NT2/D1 (cell line): ENCODE data around the gene MLF2.
A peak's percentile ranks its signal among the peaks of the same experiment; 100 is the strongest.
"Not testable (repeated sequence)": the region's sequence is repeated elsewhere in the genome, so short reads cannot be mapped to it uniquely, and the experiment has no call there.

Experiments used
- DNase-seq: peaks from one replicate; pipeline ENCODE4 v3.0.0-alpha.2; 2011; ENCODE audit warnings: low read depth, low spot score
- H3K27me3 ChIP-seq: 2 replicates; pipeline ENCODE4 v1.6.0; 2011; ENCODE audit warnings: mild to moderate bottlenecking; ENCODE audit not compliant: insufficient read length, insufficient read depth
- H3K36me3 ChIP-seq: 2 replicates; pipeline ENCODE4 v1.6.1; 2011; ENCODE audit warnings: mild to moderate bottlenecking, low read length, mixed read lengths; ENCODE audit not compliant: insufficient read depth, insufficient read length
- H3K4me1 ChIP-seq: 2 replicates; pipeline ENCODE4 v1.5.1; 2011; ENCODE audit not compliant: insufficient read depth, insufficient read length
- H3K4me3 ChIP-seq: 2 replicates; pipeline ENCODE4 v1.5.1; 2011; ENCODE audit warnings: low read depth; ENCODE audit not compliant: insufficient read length
- H3K9ac ChIP-seq: 2 replicates; pipeline ENCODE4 v1.6.0; 2011; ENCODE audit warnings: low read depth; ENCODE audit not compliant: insufficient read length
- H3K9me3 ChIP-seq: 2 replicates; pipeline ENCODE4 v1.5.1; 2011; ENCODE audit warnings: mild to moderate bottlenecking, low read length; ENCODE audit not compliant: insufficient read depth
- SUZ12 ChIP-seq: IDR thresholded peaks from 2 replicates; pipeline ENCODE4 v1.6.1; 2011; ENCODE audit not compliant: insufficient read length, insufficient read depth; ENCODE audit errors: extremely low read depth
- YY1 ChIP-seq: IDR thresholded peaks from 2 replicates; pipeline ENCODE4 v1.6.1; 2011; ENCODE audit not compliant: insufficient read length, insufficient read depth
- ZNF274 ChIP-seq: IDR thresholded peaks from 2 replicates; pipeline ENCODE4 v1.6.1; 2011; ENCODE audit warnings: mild to moderate bottlenecking, low read depth, low read length

MLF2 gene

GRCh38 chr12:6723607-6724408, 29.1 kb downstream of the MLF2 start, which contains the start of gene COPS7A:
Gene COPS7A, plus strand, starts transcription at chr12:6724046. Its CDS starts 611 bp downstream, at chr12:6724657.
- H3K4me3 ChIP-seq = peak within 1 kb of the TSS; percentile 80
- H3K4me1 ChIP-seq = peaks cover 2% of the 10 kb centered on the region
- H3K27me3 ChIP-seq = no peaks in the 10 kb centered on the region
- peaks cover 29% of the 10 kb centered on the region for H3K36me3 ChIP-seq
- DNase-seq = peak; percentile 100
- H3K9me3 ChIP-seq = no peaks in the 10 kb centered on the region
- TF ChIP-seq SUZ12 (no peak), YY1 (peak; percentile 48), ZNF274 (no peak)
- peak within 1 kb of the TSS; percentile 92 for H3K9ac ChIP-seq

- peak overlapping the region; percentile 90 for H3K9ac ChIP-seq
- H3K4me3 ChIP-seq = peak overlapping the region; percentile 73
- DNase-seq = no peak
- H3K4me1 ChIP-seq = peaks cover 2% of the 10 kb centered on the region
- H3K27me3 ChIP-seq = no peaks in the 10 kb centered on the region
- H3K9me3 ChIP-seq = no peaks in the 10 kb centered on the region
- TF ChIP-seq SUZ12 = no peak
- TF ChIP-seq ZNF274 = no peak
- TF ChIP-seq YY1 = no peak
- peaks cover 20% of the 10 kb centered on the region for H3K36me3 ChIP-seq
Measured at GRCh38 chr12:6722863-6723262, 30.1 kb downstream of the MLF2 start.

GRCh38 chr12:6716874-6717437, 36.0 kb downstream of the MLF2 start:
- H3K9ac ChIP-seq = no peak overlapping the region
- H3K4me1 ChIP-seq = no peaks in the 10 kb centered on the region
- H3K9me3 ChIP-seq = peaks cover 7% of the 10 kb centered on the region; the same call in 1 of the 2 replicates
- no peaks in the 10 kb centered on the region for H3K27me3 ChIP-seq
- no peak overlapping the region for H3K4me3 ChIP-seq
- DNase-seq = no peak
- no peaks in the 10 kb centered on the region for H3K36me3 ChIP-seq
- TF ChIP-seq SUZ12 (no peak), YY1 (no peak), ZNF274 (no peak)

- H3K36me3 ChIP-seq, DNase-seq, H3K27me3 ChIP-seq, H3K9ac ChIP-seq, H3K9me3 ChIP-seq, H3K4me3 ChIP-seq, H3K4me1 ChIP-seq: not testable (repeated sequence)
Measured at GRCh38 chr12:6716031-6716873, 36.7 kb downstream of the MLF2 start.

GRCh38 chr12:6708960-6709394, 44.0 kb downstream of the MLF2 start:
- H3K9ac ChIP-seq = no peak overlapping the region
- no peaks in the 10 kb centered on the region for H3K4me1 ChIP-seq
- no peak overlapping the region for H3K4me3 ChIP-seq
- TF ChIP-seq YY1 (no peak), SUZ12 (no peak), ZNF274 (no peak)
- no peaks in the 10 kb centered on the region for H3K36me3 ChIP-seq
- H3K9me3 ChIP-seq = peaks cover 17% of the 10 kb centered on the region; the same call in 1 of the 2 replicates
- no peak for DNase-seq
- H3K27me3 ChIP-seq = no peaks in the 10 kb centered on the region

- not testable (repeated sequence) for DNase-seq, H3K9ac ChIP-seq, H3K36me3 ChIP-seq, H3K27me3 ChIP-seq, H3K4me3 ChIP-seq, H3K4me1 ChIP-seq
- H3K9me3 ChIP-seq = peaks cover 17% of the 10 kb centered on the region; the same call in 1 of the 2 replicates
Measured at GRCh38 chr12:6708351-6708750, 44.6 kb downstream of the MLF2 start.

GRCh38 chr12:6703631-6704030, 49.3 kb downstream of the MLF2 start:
- H3K4me1 ChIP-seq = peaks cover 16% of the 10 kb centered on the region
- H3K9ac ChIP-seq = peak overlapping the region; percentile 14
- TF ChIP-seq SUZ12 = no peak
- peak overlapping the region; percentile 1 for H3K4me3 ChIP-seq
- peaks cover 30% of the 10 kb centered on the region for H3K27me3 ChIP-seq
- no peaks in the 10 kb centered on the region for H3K36me3 ChIP-seq
- H3K9me3 ChIP-seq = peaks cover 4% of the 10 kb centered on the region; the same call in 1 of the 2 replicates
- no peak for DNase-seq
